Upper lobe of left lung (tissue), 6 donors: Measurements from ENCODE around the gene AGAP1. TPM values are rescaled to one million over a fixed set of nuclear protein-coding genes. Genes with fewer than 3 reads are reported as not detected.
A peak's percentile ranks its signal among the peaks of the same experiment; 100 is the strongest.

ENCODE experiments used
- ATAC-seq, 2 donors: fragments of 200-7000 bp; cut with Tn5 transposase; one replicate each; pipeline ENCODE4 v1.9.1; 2022; ENCODE audit warnings: mild to moderate bottlenecking in 2 of 2, moderate library complexity in 2 of 2; ENCODE audit not compliant: low FRiP score in 2 of 2
- DNase-seq, 2 donors: peaks; one replicate each; pipeline ENCODE4 v3.0.0-alpha.2; 2019 to 2020
- H3K27ac ChIP-seq, 4 donors: fragments of 200-600 bp; sonication (generic); one replicate each; pipeline ENCODE4 v1.5.1; 2016 to 2019
- H3K27me3 ChIP-seq, 4 donors: fragments of 200-600 bp; sonication (generic); one replicate each; pipeline ENCODE4 v1.5.1; 2017 to 2019
- H3K36me3 ChIP-seq, 4 donors: fragments of 200-600 bp; sonication (generic); one replicate each; pipeline ENCODE4 v1.5.1; 2016 to 2019
- H3K4me1 ChIP-seq, 4 donors: fragments of 200-600 bp; sonication (generic); one replicate each; pipeline ENCODE4 v1.5.1; 2018 to 2019
- H3K4me3 ChIP-seq, 4 donors: fragments of 200-600 bp; sonication (generic); one replicate each; pipeline ENCODE4 v1.5.1; 2017 to 2019; ENCODE audit warnings: mild to moderate bottlenecking in 2 of 4, moderate library complexity in 1 of 4
- H3K9me3 ChIP-seq, 4 donors: fragments of 200-600 bp; sonication (generic); one replicate each; pipeline ENCODE4 v1.5.1; 2018 to 2019
- EP300 ChIP-seq, 4 donors: sonication (generic); formaldehyde crosslinking; IDR thresholded peaks; one replicate each; pipeline ENCODE4 v1.5.1; 2017; ENCODE audit warnings: antibody characterized with exemption in 4 of 4, control low read depth in 2 of 4
- POLR2A ChIP-seq, 4 donors: fragments of 450-650 bp; IDR thresholded peaks; one replicate each; pipeline ENCODE4 v1.5.1; 2016 to 2017; ENCODE audit warnings: antibody characterized with exemption in 4 of 4, mild to moderate bottlenecking in 2 of 4
- POLR2AphosphoS5 ChIP-seq, 2 donors: sonication (generic); formaldehyde crosslinking; IDR thresholded peaks; one replicate each; pipeline ENCODE4 v1.5.1; 2017; ENCODE audit warnings: antibody characterized with exemption in 2 of 2
- WGBS, 2 donors: methylation state at CpG; one replicate each; pipeline ENCODE4 v1.1.5; 2017 to 2018; 5-methylcytosine and 5-hydroxymethylcytosine counted together
- total RNA-seq, 6 donors: library from RNA; depleted of rRNA in 4 of 6; stranded (reverse); fragments of >200 nt in 4 of 6; gene quantifications; one replicate each; pipeline versions ENCODE4 v1.1.0 to v1.2.1, GENCODE V29; 2016 to 2021
- TF ChIP-seq, protein P1 (sequence below), 6 experiments: fragments of 450-650 bp in 4 of 6; fragments of 200-600 bp in 2 of 6; sonication (generic) in 2 of 6; IDR thresholded peaks; one replicate each; pipeline ENCODE4 v1.5.1; 2016 to 2019; ENCODE audit warnings: antibody characterized with exemption in 6 of 6
- donor health status: DM: no; HTN: no; CAD: no; lungs with moderate emphysema.
- donor health status: DM: no; HTN: yes; CAD: no; lungs with severe emphysema.

AGAP1 gene
- total RNA-seq, 6 donors from 2014 or later, result 25.5 to 45.1 (median 30.7) TPM

DNA sequence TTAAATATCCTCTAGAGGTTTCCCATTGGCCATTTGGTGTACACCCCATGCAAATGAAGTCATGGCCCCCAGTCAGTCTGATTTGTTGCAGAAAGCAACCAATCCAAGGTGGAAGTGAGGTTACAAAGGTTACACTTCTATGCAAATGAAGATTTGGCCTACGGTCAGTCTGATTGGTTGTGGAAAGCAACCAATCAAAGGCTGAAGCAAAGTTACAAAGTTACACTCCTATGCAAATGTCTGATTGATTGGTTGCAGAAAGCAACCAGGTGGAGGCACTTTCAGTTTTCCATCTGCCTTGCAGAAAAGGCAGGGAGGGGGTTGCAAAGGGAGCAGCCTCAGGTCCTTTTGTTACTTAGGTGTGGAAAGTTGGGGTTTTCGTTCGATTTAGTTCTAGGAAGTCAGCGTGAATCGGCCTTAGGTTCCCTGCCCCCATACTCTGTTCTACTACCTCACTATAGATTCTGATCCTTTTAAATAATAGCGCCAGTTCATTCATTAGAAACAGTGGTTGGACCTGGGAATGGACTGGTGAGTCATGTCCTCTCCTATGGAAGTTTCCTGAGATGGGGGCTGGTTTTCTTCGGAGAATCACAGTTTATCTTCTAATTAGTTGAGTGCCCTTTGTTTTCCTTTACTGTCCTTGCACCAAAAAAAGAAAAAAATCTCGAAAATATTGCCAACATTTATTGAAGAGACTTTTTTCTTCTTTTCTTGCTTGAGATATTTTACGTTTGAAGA is 279.5 kb downstream of the AGAP1 start:
- no peak for DNase-seq
- 88 to 91% methylated on average over 9 of the region's 9 CpGs for WGBS, 2 donors
- Histone ChIP-seq H3K27ac (no peak overlapping the region), H3K27me3 (no peaks in the 10 kb centered on the region), H3K4me3 (no peak overlapping the region), H3K9me3 (no peaks in the 10 kb centered on the region), H3K36me3 (peaks cover 0 to 16% (median 2%) of the 10 kb centered on the region in 4 donors), H3K4me1 (no peaks in the 10 kb centered on the region)
- TF ChIP-seq POLR2A (IDR thresholded peaks at IDR 0.05) (no peak), EP300 (IDR thresholded peaks at IDR 0.05) (no peak), POLR2AphosphoS5 (IDR thresholded peaks at IDR 0.05) (no peak)
- TF ChIP-seq, protein P1, sequence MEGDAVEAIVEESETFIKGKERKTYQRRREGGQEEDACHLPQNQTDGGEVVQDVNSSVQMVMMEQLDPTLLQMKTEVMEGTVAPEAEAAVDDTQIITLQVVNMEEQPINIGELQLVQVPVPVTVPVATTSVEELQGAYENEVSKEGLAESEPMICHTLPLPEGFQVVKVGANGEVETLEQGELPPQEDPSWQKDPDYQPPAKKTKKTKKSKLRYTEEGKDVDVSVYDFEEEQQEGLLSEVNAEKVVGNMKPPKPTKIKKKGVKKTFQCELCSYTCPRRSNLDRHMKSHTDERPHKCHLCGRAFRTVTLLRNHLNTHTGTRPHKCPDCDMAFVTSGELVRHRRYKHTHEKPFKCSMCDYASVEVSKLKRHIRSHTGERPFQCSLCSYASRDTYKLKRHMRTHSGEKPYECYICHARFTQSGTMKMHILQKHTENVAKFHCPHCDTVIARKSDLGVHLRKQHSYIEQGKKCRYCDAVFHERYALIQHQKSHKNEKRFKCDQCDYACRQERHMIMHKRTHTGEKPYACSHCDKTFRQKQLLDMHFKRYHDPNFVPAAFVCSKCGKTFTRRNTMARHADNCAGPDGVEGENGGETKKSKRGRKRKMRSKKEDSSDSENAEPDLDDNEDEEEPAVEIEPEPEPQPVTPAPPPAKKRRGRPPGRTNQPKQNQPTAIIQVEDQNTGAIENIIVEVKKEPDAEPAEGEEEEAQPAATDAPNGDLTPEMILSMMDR (IDR thresholded peaks at IDR 0.05), result no peak
- no peak for ATAC-seq

DNA sequence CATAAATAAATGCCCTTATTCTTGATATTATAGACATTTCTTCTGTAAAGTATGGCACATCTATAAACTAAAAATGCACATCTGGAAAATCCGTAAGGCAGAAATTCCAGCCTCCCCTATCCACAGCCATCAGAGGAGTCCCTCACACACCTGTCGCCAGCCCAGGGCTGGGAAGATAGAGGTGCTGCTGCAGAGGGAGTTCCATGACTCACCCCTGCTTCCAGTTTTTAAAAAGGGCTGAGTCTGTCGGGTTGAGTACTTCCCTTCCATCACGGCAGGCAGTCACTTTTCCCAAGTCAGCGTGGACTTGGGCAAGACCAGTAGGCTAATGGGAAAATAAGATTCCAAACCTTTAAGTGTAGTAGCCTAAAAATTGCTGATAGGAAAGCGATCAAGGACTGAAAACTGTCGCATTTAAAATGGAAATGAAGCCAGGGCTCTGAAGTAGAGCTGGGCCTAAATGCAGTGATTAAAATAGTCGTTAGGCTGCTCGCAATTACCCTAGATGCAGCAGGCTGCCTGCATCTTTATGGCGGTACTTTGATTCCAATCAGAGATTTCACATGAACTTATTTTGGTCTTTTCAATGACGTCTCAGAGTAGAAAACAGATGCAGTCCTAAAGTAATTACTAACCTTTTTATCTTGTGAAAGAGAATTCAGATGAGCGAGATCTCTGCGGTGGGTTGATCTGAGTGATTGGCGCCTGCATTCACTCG is 280.5 kb downstream of the AGAP1 start:
- Histone ChIP-seq H3K9me3 (no peaks in the 10 kb centered on the region), H3K4me1 (no peaks in the 10 kb centered on the region), H3K27me3 (no peaks in the 10 kb centered on the region), H3K4me3 (no peak overlapping the region), H3K36me3 (peaks cover 0 to 16% (median 2%) of the 10 kb centered on the region in 4 donors), H3K27ac (no peak overlapping the region)
- ATAC-seq, result no peak
- TF ChIP-seq POLR2AphosphoS5 (IDR thresholded peaks at IDR 0.05) (no peak), EP300 (IDR thresholded peaks at IDR 0.05) (no peak), POLR2A (IDR thresholded peaks at IDR 0.05) (no peak)
- TF ChIP-seq, protein P1 (IDR thresholded peaks at IDR 0.05), result no peak
- 87 to 90% methylated on average over 15 of the region's 15 CpGs for WGBS, 2 donors
- no peak for DNase-seq

DNA sequence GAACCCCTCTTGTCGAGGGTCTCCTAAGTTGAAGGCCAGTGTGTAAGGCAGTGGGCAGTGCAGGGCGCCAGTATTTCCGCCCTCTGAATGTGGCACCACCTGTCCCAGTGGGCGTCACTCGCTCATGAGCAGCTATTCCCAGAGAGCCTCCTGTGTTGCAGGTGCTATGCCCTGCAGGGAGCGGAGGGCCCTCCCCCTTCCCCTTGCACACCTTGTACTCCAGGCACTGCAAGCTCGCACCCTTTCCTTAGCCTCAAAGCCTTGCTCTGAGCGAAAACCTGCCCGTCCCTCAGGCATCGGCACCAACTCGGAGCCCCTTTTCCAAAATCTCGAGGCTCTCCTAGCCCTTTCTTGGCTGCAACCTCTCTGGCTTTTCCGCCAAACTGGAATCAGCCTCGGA is 282.7 kb downstream of the AGAP1 start:
- H3K27ac ChIP-seq, result no peak overlapping the region
- DNase-seq, result no peak
- 90 to 100% methylated on average over 13 to 14 of the region's 14 CpGs for WGBS, 2 donors
- H3K9me3 ChIP-seq, result no peaks in the 10 kb centered on the region
- no peaks in the 10 kb centered on the region for H3K27me3 ChIP-seq
- ATAC-seq, result peak in 1 of 2 donors; percentile 35
- H3K4me1 ChIP-seq, result no peaks in the 10 kb centered on the region
- no peak overlapping the region for H3K4me3 ChIP-seq
- peaks cover 0 to 9% (median 2%) of the 10 kb centered on the region in 4 donors for H3K36me3 ChIP-seq
- TF ChIP-seq POLR2AphosphoS5 (IDR thresholded peaks at IDR 0.05) (no peak), POLR2A (IDR thresholded peaks at IDR 0.05) (no peak), EP300 (IDR thresholded peaks at IDR 0.05) (no peak)
- TF ChIP-seq, protein P1 (IDR thresholded peaks at IDR 0.05), result no peak

DNA sequence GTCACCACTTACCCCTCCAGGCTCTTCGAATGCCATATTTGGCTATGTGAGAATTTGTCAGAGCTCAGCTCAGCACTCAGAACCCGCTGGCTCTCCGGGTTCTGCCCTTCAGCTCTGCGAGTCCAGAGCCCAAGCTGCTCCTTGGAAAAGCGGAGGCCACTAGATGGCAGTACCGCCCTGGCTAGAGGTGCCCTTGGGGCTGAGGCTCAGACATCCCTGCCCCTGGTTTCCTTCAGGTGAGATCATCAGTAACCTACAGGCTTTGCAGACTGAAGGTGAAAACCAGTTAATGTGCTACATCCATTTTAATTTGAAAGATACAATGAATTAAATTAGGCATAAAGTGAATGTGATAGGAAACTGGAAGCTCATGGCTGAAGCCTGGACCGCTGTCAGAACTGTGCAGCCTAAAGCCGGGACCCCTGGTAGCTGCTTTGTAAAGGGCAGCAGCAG is 285.6 kb downstream of the AGAP1 start:
- no peak for TF ChIP-seq EP300 (IDR thresholded peaks at IDR 0.05)
- no peak for TF ChIP-seq POLR2A (IDR thresholded peaks at IDR 0.05)
- TF ChIP-seq, protein P1 (IDR thresholded peaks at IDR 0.05), result peak; percentile 19 to 63 (median 56)
- Histone ChIP-seq H3K4me1 (no peaks in the 10 kb centered on the region), H3K27me3 (no peaks in the 10 kb centered on the region), H3K36me3 (no peaks in the 10 kb centered on the region), H3K27ac (no peak overlapping the region), H3K9me3 (no peaks in the 10 kb centered on the region), H3K4me3 (no peak overlapping the region)
- ATAC-seq, result peak; percentile 52 to 73
- DNase-seq, result peak in 1 of 2 donors; percentile 64
- WGBS, 2 donors, result 45 to 47% methylated on average over 8 of the region's 8 CpGs
